ENCODE measurements around the gene ARHGAP23. TPM values are rescaled to one million over a fixed set of nuclear protein-coding genes. Genes with fewer than 3 reads are reported as not detected.

ARHGAP23 gene
- total RNA-seq, 1 experiment from 2014 or later = 129 TPM

GRCh38 chr17:38395090-38395489 is 33.2 kb upstream of the ARHGAP23 start:
- Histone ChIP-seq H3F3A (ENCODE audit: insufficient read depth, low read depth) (no peaks in the 10 kb centered on the region), H3K4me3 (no peak overlapping the region), H3K36me3 (ENCODE audit: low read depth) (no peaks in the 10 kb centered on the region), H3K27me3 (ENCODE audit: insufficient read depth, low read depth) (no peaks in the 10 kb centered on the region), H4K20me1 (ENCODE audit: insufficient read depth) (no peaks in the 10 kb centered on the region), H3K4me1 (replicated peaks; ENCODE audit: insufficient read depth) (no peaks in the 10 kb centered on the region), H3K4me2 (no peak overlapping the region), H2AFZ (no peak overlapping the region), H3K9me2 (ENCODE audit: insufficient read depth) (no peaks in the 10 kb centered on the region), H3K9me3 (ENCODE audit: insufficient read depth, low read depth) (no peaks in the 10 kb centered on the region), H3K79me2 (ENCODE audit: low read depth) (no peaks in the 10 kb centered on the region), H3K27ac (no peak overlapping the region)
- ChIA-PET POLR2A (ENCODE audit: unreplicated experiment) (no interaction called here), CTCF (no interaction called here)
- TF ChIP-seq EZH2 (IDR thresholded peaks at IDR 0.05; ENCODE audit: low read depth) (no peak), CTCF (conservative IDR thresholded peaks at IDR 0.05) (no peak)
- DNase-seq = no peak
- no TSS peak for BruUV-seq (replicated peaks)
- intact Hi-C loops (cut with micrococcal nuclease; ENCODE audit: unreplicated experiment) = no loop called here

GRCh38 chr17:38397227-38397626 is 31.0 kb upstream of the ARHGAP23 start:
- H3K4me2 ChIP-seq = no peak overlapping the region
- H3F3A ChIP-seq (ENCODE audit: insufficient read depth, low read depth) = no peaks in the 10 kb centered on the region
- no peak for DNase-seq
- CTCF ChIA-PET = no interaction called here
- H3K9me2 ChIP-seq (ENCODE audit: insufficient read depth) = no peaks in the 10 kb centered on the region
- no peaks in the 10 kb centered on the region for H3K4me1 ChIP-seq (replicated peaks; ENCODE audit: insufficient read depth)
- no TSS peak for BruUV-seq (replicated peaks)
- no peaks in the 10 kb centered on the region for H4K20me1 ChIP-seq (ENCODE audit: insufficient read depth)
- no peaks in the 10 kb centered on the region for H3K27me3 ChIP-seq (ENCODE audit: insufficient read depth, low read depth)
- intact Hi-C loops (cut with micrococcal nuclease; ENCODE audit: unreplicated experiment) = no loop called here
- no peak overlapping the region for H2AFZ ChIP-seq
- POLR2A ChIA-PET (ENCODE audit: unreplicated experiment) = interaction anchor here (0.7 kb wide), 1 partner anchor 48 kb away, joined by 4 read pairs; no protein-coding TSS in a partner anchor
- no peaks in the 10 kb centered on the region for H3K36me3 ChIP-seq (ENCODE audit: low read depth)
- H3K4me3 ChIP-seq = no peak overlapping the region
- H3K9me3 ChIP-seq (ENCODE audit: insufficient read depth, low read depth) = no peaks in the 10 kb centered on the region
- no peak overlapping the region for H3K27ac ChIP-seq
- H3K79me2 ChIP-seq (ENCODE audit: low read depth) = no peaks in the 10 kb centered on the region
- no peak for TF ChIP-seq EZH2 (IDR thresholded peaks at IDR 0.05; ENCODE audit: low read depth)
- TF ChIP-seq CTCF (conservative IDR thresholded peaks at IDR 0.05) = no peak

- Histone ChIP-seq H3K27me3 (ENCODE audit: insufficient read depth, low read depth) (no peaks in the 10 kb centered on the region), H3K4me1 (replicated peaks; ENCODE audit: insufficient read depth) (no peaks in the 10 kb centered on the region), H3K36me3 (ENCODE audit: low read depth) (no peaks in the 10 kb centered on the region), H3K79me2 (ENCODE audit: low read depth) (no peaks in the 10 kb centered on the region), H3K27ac (no peak overlapping the region), H3K4me2 (no peak overlapping the region), H4K20me1 (ENCODE audit: insufficient read depth) (no peaks in the 10 kb centered on the region), H2AFZ (no peak overlapping the region), H3K9me2 (ENCODE audit: insufficient read depth) (no peaks in the 10 kb centered on the region), H3K9me3 (ENCODE audit: insufficient read depth, low read depth) (no peaks in the 10 kb centered on the region), H3K4me3 (no peak overlapping the region), H3F3A (ENCODE audit: insufficient read depth, low read depth) (peaks cover 3% of the 10 kb centered on the region; the same call in 1 of the 2 replicates)
- no TSS peak for BruUV-seq (replicated peaks)
- intact Hi-C loops (cut with micrococcal nuclease; ENCODE audit: unreplicated experiment) = no loop called here
- POLR2A ChIA-PET (ENCODE audit: unreplicated experiment) = no interaction called here
- no peak for DNase-seq
- CTCF ChIA-PET = no interaction called here
- TF ChIP-seq CTCF (conservative IDR thresholded peaks at IDR 0.05) = no peak
- no peak for TF ChIP-seq EZH2 (IDR thresholded peaks at IDR 0.05; ENCODE audit: low read depth)
Observed at GRCh38 chr17:38400286-38400685, 28.0 kb upstream of the ARHGAP23 start.
